NB4 (cell line): ENCODE measurements around the gene WSCD2.

ENCODE experiments used
- POLR2A ChIP-seq: IDR thresholded peaks from 2 replicates; pipeline ENCODE4 v1.6.1; 2011; ENCODE audit warnings: mild to moderate bottlenecking; ENCODE audit not compliant: insufficient read length; ENCODE audit errors: extremely low read depth
- TF ChIP-seq, protein P1 (sequence below): IDR thresholded peaks from one replicate; pipeline ENCODE4 v1.5.1; 2012; ENCODE audit warnings: low read depth, low read length

DNA sequence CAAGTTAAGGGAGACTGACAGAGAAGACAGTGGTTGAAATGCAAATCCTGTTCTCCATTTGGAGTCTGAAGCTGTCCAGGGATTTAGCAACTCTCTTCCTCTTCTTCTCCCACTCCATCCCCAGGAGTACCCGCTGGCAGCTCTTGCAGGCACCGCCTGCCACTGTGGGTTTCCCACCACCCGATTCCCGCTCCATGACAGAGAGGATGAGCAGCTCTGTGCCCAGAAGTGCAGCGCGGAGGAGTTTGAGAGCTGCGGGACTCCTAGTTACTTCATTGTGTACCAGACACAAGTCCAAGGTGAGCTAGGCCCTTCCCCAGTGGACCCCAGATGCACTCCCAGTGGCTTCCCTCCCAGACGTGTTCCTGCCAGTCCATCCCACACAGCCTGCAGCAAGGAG, 97.8 kb downstream of the WSCD2 start:
- no peak for TF ChIP-seq POLR2A
- TF ChIP-seq, protein P1, sequence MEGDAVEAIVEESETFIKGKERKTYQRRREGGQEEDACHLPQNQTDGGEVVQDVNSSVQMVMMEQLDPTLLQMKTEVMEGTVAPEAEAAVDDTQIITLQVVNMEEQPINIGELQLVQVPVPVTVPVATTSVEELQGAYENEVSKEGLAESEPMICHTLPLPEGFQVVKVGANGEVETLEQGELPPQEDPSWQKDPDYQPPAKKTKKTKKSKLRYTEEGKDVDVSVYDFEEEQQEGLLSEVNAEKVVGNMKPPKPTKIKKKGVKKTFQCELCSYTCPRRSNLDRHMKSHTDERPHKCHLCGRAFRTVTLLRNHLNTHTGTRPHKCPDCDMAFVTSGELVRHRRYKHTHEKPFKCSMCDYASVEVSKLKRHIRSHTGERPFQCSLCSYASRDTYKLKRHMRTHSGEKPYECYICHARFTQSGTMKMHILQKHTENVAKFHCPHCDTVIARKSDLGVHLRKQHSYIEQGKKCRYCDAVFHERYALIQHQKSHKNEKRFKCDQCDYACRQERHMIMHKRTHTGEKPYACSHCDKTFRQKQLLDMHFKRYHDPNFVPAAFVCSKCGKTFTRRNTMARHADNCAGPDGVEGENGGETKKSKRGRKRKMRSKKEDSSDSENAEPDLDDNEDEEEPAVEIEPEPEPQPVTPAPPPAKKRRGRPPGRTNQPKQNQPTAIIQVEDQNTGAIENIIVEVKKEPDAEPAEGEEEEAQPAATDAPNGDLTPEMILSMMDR: no peak
